GM19324 (cell line): ENCODE results near the gene ACVR1B.

ENCODE experiments used
- ATAC-seq: cut with Tn5 transposase; IDR thresholded peaks from one replicate; pipeline ENCODE4 v1.9.1; 2021; ENCODE audit warnings: mild to moderate bottlenecking, moderate library complexity; ENCODE audit not compliant: unreplicated experiment, low FRiP score

The ACVR1B gene

DNA sequence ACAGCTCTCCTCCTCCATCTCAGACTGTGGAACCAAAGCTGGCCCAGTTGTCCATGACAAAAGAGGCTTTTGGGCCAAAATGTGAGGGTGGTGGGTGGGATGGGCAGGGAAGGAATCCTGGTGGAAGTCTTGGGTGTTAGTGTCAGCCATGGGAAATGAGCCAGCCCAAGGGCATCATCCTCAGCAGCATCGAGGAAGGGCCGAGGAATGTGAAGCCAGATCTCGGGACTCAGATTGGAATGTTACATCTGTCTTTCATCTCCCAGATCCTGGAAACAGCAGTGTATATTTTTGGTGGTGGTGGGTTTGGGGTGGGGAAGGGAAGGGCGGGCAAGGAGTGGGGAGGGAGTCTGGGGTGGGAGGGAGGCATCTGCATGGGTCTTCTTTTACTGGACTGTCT lies 43.5 kb downstream of the ACVR1B start:
- no peak for ATAC-seq

GRCh38 chr12:51997136-51997535 lies 45.6 kb downstream of the ACVR1B start:
- no peak for ATAC-seq

GRCh38 chr12:52003016-52003550 lies 51.6 kb downstream of the ACVR1B start:
- no peak for ATAC-seq

DNA sequence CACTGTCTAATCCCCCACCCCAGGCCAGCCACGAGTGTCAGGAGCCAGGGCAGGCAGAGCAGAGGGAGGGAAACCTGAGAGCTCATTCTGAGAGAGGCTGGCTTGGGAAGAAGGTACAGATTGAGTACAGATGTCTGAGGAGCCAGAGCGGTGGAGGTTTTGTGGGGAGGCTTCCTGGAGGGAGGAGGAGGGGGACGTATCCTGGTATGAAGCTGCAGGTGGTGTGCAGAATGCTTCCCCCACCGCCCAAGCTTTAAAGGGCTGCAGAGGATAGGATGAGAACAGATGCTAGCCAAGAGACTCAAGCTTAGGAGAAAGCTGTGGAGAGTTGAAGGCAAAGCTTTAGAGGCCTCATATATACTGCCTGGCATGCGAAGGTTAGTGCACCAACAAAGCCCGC lies 52.1 kb downstream of the ACVR1B start:
- ATAC-seq = no peak

GRCh38 chr12:52004042-52004648 lies 52.6 kb downstream of the ACVR1B start:
- no peak for ATAC-seq

GRCh38 chr12:52005218-52005902 lies 53.9 kb downstream of the ACVR1B start:
- ATAC-seq = no peak

DNA sequence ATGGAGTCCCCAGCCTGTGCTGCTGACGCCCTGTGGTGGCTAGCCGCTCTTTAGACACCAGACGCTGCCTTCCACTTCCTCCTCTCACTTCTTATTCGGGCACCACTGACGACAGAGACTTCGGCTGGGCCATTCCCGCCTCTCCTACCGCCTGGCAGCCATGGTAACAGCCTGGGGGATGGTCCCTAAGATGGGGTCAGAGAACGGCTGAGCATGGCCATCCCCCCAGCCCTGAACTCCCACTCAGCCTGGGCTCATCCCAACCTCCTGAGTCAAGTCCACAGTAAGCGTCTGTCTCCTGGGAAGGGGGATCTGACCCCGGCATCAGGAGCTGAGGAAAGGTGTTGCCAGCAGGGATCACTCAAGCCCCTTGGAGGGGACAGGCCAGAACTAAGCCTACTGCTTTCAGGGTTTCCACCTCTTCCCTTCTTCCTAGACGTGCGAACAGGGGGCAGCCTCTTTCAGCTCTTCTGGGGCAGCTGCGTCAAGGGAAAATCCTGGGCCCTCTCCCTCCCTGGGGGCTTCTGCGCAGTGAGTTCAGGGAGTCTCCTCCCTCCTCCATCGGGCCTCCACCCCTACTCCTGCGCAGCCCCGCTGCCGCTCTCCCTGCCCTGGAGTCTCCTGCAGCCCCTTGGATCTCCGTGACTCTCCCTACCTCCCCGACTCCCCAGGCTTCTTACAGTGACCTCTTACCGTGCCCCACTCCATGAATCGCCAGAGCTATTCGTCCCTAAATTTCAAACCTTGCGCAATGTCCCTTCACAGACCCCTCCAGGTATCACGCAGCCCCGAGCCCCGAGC lies 54.6 kb downstream of the ACVR1B start:
- ATAC-seq = no peak

DNA sequence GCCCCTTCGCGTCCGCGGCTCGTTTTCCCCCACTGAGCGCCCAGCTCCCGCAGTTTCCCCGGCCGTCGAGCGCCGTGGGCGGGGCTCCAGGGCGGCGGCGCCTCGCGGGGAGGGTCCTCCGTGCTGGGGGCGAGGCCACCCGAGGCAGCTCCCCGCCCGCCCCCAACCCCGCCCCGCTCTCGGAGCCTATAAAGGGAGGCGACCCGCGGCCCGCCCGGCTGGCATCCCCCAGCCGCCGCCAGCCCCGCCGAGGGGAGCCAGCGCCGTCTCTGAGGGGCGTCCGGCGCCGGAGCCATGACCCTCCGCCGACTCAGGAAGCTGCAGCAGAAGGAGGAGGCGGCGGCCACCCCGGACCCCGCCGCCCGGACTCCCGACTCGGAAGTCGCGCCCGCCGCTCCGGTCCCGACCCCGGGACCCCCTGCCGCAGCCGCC lies 55.2 kb downstream of the ACVR1B start, which contains the start of gene TAMALIN:
TSS of gene TAMALIN (plus strand) at position 221 of the 432 bp plus-strand sequence. CDS start at position 295, 74 bp downstream.
- ATAC-seq = no peak

GRCh38 chr12:52007158-52007921 lies 55.8 kb downstream of the ACVR1B start:
- ATAC-seq = no peak

- ATAC-seq = no peak
Observed at GRCh38 chr12:52007982-52008510, 56.5 kb downstream of the ACVR1B start.

- ATAC-seq = no peak
Observed at GRCh38 chr12:52009081-52009751, 57.7 kb downstream of the ACVR1B start.

DNA sequence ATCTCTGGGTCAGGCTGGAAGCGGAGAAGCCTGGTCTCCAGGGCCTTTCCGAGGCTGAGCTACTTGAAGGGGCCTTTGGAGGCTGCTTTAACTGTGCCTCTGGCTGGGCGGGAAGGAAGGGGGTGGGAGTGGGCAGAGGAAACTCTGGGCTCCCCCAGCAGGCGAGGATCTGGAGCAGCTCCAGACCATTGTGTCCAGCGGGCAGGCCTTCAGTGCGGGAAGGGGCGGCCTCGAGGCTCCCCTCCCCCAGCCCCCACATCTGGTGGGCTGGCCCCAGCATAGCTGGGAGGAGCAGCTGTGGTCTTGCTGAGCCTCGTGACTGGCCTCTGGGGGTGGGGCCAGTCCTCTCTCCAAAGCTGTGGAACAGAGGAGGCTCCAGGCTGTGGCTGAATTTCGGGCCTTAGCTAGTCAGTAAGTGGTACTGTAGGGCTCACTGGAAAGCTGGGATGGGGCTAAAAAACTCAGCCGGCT lies 58.7 kb downstream of the ACVR1B start:
- ATAC-seq = no peak

DNA sequence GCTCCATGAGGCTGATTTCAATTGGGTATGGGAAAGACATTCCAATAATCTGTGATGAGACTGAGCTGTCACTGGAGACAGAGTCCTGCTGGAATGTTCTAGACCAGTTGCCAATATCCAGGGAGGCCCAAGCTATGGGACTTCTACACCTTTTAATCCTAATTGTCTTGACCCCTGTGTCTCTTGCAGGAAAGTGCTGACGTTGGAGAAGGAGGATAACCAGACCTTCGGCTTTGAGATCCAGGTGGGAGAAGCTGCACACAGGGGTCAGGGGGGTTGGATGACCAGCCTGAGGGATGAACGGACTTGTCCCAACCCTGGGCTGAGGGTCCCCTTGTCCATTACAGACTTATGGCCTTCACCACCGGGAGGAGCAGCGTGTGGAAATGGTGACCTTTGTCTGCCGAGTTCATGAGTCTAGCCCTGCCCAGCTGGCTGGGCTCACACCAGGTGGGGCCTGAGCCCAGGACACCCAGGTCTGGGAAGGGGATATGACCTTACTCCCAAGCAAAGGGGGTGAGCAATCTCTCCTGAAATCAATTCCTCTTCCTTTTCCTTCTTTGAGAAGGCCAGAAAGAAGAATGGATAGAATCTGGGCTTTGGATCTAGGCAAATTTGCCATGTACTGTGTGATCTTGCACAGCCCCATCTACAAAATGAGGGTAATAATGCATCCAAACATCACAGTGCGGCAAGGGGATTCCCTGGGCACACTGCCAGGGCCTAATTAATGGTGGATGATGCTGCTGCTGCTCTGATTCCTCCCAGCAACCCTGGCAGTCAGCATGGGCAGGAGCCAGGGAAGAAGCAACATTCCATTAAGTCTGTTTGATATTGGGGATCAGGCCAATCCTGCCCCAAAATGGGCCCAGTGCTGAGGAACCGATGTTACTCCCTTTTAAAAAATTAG lies 59.4 kb downstream of the ACVR1B start:
- no peak for ATAC-seq

GRCh38 chr12:52011602-52012214 lies 60.2 kb downstream of the ACVR1B start:
- no peak for ATAC-seq

- no peak for ATAC-seq
Observed at GRCh38 chr12:52013626-52014310, 62.3 kb downstream of the ACVR1B start.

DNA sequence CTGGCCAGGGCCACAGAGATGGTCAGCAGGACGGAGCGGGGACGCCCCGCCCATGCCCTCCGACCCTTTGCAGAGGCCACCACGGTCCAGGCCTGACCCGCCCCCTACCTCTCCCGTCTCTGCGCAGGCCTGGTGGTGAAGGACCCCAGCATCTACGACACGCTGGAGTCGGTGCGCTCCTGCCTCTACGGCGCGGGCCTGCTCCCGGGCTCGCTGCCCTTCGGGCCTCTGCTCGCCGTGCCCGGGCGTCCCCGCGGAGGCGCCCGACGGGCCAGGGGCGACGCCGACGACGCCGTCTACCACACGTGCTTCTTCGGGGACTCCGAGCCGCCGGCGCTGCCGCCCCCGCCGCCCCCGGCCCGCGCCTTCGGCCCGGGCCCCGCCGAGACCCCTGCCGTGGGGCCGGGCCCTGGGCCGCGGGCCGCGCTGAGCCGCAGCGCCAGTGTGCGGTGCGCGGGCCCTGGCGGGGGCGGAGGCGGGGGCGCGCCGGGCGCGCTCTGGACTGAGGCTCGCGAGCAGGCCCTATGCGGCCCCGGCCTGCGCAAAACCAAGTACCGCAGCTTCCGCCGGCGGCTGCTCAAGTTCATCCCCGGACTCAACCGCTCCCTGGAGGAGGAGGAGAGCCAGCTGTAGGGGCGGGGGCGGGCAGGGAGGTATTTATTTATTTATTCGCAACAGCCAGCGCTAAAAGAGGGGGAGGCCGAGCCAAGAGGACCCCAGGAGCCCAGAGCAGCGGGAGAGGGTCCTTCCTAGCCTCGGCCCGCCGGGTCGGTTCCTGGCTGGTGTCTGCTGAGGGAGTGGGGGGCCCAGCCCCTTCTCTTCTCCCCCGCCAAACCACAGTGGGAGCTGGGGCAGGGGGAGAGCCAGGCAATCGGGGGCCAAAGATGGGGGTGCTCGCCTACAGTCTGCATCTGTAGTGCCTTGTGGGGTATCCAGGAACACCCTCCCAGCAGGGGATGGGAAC lies 63.4 kb downstream of the ACVR1B start:
- no peak for ATAC-seq
